ENCODE data around the gene TFPI.

Gene TFPI

GRCh38 chr2:187552381-187552780 is 1.9 kb downstream of the TFPI start:
- POLR2A ChIA-PET: no interaction called here
- no peak for DNase-seq (ENCODE audit: extremely low spot score)
- TF ChIP-seq CTBP1 (IDR thresholded peaks at IDR 0.05; ENCODE audit: borderline replicate concordance) (no peak), FOXM1 (IDR thresholded peaks at IDR 0.05; ENCODE audit: borderline replicate concordance) (no peak), ARNT (IDR thresholded peaks at IDR 0.05) (no peak), ELF4 (IDR thresholded peaks at IDR 0.05) (no peak), TARDBP (IDR thresholded peaks at IDR 0.05) (no peak), FOXK2 (IDR thresholded peaks at IDR 0.05) (no peak)
- CTCF ChIA-PET: no interaction called here

GRCh38 chr2:187550857-187551256 is 3.4 kb downstream of the TFPI start:
- CTCF ChIA-PET: no interaction called here
- TF ChIP-seq FOXK2 (IDR thresholded peaks at IDR 0.05) (no peak), CTBP1 (IDR thresholded peaks at IDR 0.05; ENCODE audit: borderline replicate concordance) (no peak), ARNT (IDR thresholded peaks at IDR 0.05) (no peak), TARDBP (IDR thresholded peaks at IDR 0.05) (no peak), HDGF (IDR thresholded peaks at IDR 0.05; ENCODE audit: borderline replicate concordance) (no peak), BHLHE40 (IDR thresholded peaks at IDR 0.05; ENCODE audit: borderline replicate concordance) (no peak), SUZ12 (IDR thresholded peaks at IDR 0.05) (no peak)
- DNase-seq (ENCODE audit: extremely low spot score): no peak
- POLR2A ChIA-PET: no interaction called here

- ChIA-PET CTCF (interaction anchor here (2.1 kb wide), 1 partner anchor 50 kb away, joined by 5 read pairs; no protein-coding TSS in a partner anchor), POLR2A (interaction anchor here (0.8 kb wide), 1 partner anchor 10 kb away, joined by 3 read pairs; no protein-coding TSS in a partner anchor)
- no peak for DNase-seq (ENCODE audit: extremely low spot score)
- TF ChIP-seq NFRKB (IDR thresholded peaks at IDR 0.05) (no peak), BHLHE40 (IDR thresholded peaks at IDR 0.05; ENCODE audit: borderline replicate concordance) (no peak), ARNT (IDR thresholded peaks at IDR 0.05) (no peak), HDGF (IDR thresholded peaks at IDR 0.05; ENCODE audit: borderline replicate concordance) (no peak), FOXM1 (IDR thresholded peaks at IDR 0.05; ENCODE audit: borderline replicate concordance) (no peak), ELF4 (IDR thresholded peaks at IDR 0.05) (no peak), L3MBTL2 (conservative IDR thresholded peaks at IDR 0.05) (no peak), ZNF384 (IDR thresholded peaks at IDR 0.05) (no peak), CTBP1 (IDR thresholded peaks at IDR 0.05; ENCODE audit: borderline replicate concordance) (no peak), LEF1 (IDR thresholded peaks at IDR 0.05; ENCODE audit: borderline replicate concordance) (no peak), FOXK2 (IDR thresholded peaks at IDR 0.05) (no peak), PKNOX1 (IDR thresholded peaks at IDR 0.05) (no peak), TARDBP (IDR thresholded peaks at IDR 0.05) (no peak), SUZ12 (IDR thresholded peaks at IDR 0.05) (no peak), FOXA1 (IDR thresholded peaks at IDR 0.05) (no peak)
Observed at GRCh38 chr2:187549951-187550555, 4.2 kb downstream of the TFPI start.

- POLR2A ChIA-PET: no interaction called here
- DNase-seq (ENCODE audit: extremely low spot score): no peak
- CTCF ChIA-PET: interaction anchor here (0.6 to 2.1 kb wide), 2 partner anchors 46 to 49 kb away, joined by 3 to 5 read pairs; no protein-coding TSS in a partner anchor
- TF ChIP-seq TARDBP (IDR thresholded peaks at IDR 0.05) (no peak), HDGF (IDR thresholded peaks at IDR 0.05; ENCODE audit: borderline replicate concordance) (no peak), FOXM1 (IDR thresholded peaks at IDR 0.05; ENCODE audit: borderline replicate concordance) (no peak), FOXA1 (IDR thresholded peaks at IDR 0.05) (no peak), FOXK2 (IDR thresholded peaks at IDR 0.05) (no peak), BHLHE40 (IDR thresholded peaks at IDR 0.05; ENCODE audit: borderline replicate concordance) (no peak), L3MBTL2 (conservative IDR thresholded peaks at IDR 0.05) (no peak), NFRKB (IDR thresholded peaks at IDR 0.05) (no peak), PKNOX1 (IDR thresholded peaks at IDR 0.05) (no peak), CTBP1 (IDR thresholded peaks at IDR 0.05; ENCODE audit: borderline replicate concordance) (no peak), LEF1 (IDR thresholded peaks at IDR 0.05; ENCODE audit: borderline replicate concordance) (no peak), ZNF384 (IDR thresholded peaks at IDR 0.05) (no peak), ARNT (IDR thresholded peaks at IDR 0.05) (no peak), SP1 (IDR thresholded peaks at IDR 0.05) (no peak), SUZ12 (IDR thresholded peaks at IDR 0.05) (no peak), ELF4 (IDR thresholded peaks at IDR 0.05) (no peak)
Observed at GRCh38 chr2:187549193-187549592, 5.0 kb downstream of the TFPI start.

- no peak for DNase-seq (ENCODE audit: extremely low spot score)
- ChIA-PET POLR2A (no interaction called here), CTCF (interaction anchor here (2.1 kb wide), 1 partner anchor 49 kb away, joined by 5 read pairs; no protein-coding TSS in a partner anchor)
- TF ChIP-seq LEF1 (IDR thresholded peaks at IDR 0.05; ENCODE audit: borderline replicate concordance) (no peak), HDGF (IDR thresholded peaks at IDR 0.05; ENCODE audit: borderline replicate concordance) (no peak), SP1 (IDR thresholded peaks at IDR 0.05) (no peak), NFRKB (IDR thresholded peaks at IDR 0.05) (no peak), FOXM1 (IDR thresholded peaks at IDR 0.05; ENCODE audit: borderline replicate concordance) (no peak), ELF4 (IDR thresholded peaks at IDR 0.05) (no peak), ARNT (IDR thresholded peaks at IDR 0.05) (no peak), CTBP1 (IDR thresholded peaks at IDR 0.05; ENCODE audit: borderline replicate concordance) (no peak), L3MBTL2 (conservative IDR thresholded peaks at IDR 0.05) (no peak), SUZ12 (IDR thresholded peaks at IDR 0.05) (no peak), PKNOX1 (IDR thresholded peaks at IDR 0.05) (no peak), BHLHE40 (IDR thresholded peaks at IDR 0.05; ENCODE audit: borderline replicate concordance) (no peak), FOXA1 (IDR thresholded peaks at IDR 0.05) (no peak)
Observed at GRCh38 chr2:187548656-187549055, 5.6 kb downstream of the TFPI start.

All from HEK293T (cell line).